HG03521 (cell line): ENCODE results near the gene FBLN1.

Source experiments
- ATAC-seq: cut with Tn5 transposase; IDR thresholded peaks from one replicate; pipeline ENCODE4 v1.9.1; 2021; ENCODE audit warnings: mild to moderate bottlenecking, moderate library complexity; ENCODE audit not compliant: unreplicated experiment

Gene FBLN1

DNA sequence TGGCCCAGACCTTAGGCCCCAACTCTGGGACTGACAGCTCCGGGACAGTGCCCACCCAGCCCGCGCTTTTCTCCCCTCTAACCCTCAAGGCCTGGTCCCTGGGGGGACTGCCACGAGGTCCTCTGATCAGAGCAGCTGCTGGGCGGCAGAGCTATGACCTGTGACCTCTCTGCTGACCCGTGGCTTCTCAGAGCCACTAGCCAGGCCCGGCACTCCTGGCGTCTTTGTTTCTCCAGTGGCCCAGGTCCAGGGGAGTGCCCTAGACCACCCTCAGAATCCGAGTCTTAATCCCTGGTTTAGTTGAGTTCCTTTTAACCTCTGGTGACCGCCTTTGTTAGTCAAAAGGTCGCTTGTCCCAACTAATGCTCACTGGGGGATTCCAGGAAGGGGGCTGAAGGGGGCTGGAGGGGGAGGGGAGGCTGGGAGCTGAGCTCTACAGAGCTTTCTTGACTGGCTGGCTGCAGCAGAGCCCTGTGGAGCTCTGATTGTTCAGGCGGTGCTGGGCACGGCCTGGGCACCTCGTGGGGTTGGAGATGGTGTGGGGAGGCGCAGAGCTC lies 1.2 kb downstream of the FBLN1 start:
- ATAC-seq: no peak

- no peak for ATAC-seq
Measured at GRCh38 chr22:45504373-45505341, 2.0 kb downstream of the FBLN1 start.

DNA sequence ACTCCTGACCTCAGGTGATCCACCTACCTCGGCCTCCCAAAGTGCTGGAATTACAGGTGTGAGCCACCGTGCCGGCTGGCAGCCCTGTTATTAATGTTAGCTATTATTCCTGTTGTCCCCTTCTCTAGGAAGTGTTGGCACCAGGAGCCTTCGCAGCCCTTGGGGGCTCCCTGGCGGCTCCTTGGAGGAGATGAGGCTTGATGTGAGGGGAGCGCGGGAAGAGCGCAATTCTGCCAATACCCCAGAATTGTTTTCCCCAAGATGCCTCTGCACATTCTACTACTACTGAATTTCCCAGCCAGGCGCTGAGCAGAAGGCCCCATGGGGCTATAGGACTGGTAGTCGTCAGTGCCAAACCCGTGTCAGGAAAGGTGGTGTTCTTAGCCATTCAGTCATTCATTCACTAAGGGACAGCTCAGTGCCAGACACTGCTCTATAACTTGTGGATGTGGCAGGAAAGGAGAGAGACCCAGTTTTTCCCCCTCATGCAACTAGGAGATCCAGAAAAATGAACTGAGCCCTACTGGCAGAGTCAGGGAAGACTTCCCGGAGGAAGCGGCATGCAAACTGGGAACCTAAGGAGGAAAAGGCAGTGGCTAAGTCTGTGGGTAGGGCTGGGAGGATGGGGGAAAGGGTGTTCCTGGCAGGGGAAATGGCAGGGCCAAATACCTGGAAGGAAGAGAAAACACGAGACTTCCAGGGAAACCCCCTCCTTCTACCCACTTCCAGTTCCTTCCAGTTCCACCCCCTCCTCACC lies 3.5 kb downstream of the FBLN1 start:
- no peak for ATAC-seq

GRCh38 chr22:45506816-45507360 lies 4.2 kb downstream of the FBLN1 start:
- no peak for ATAC-seq

DNA sequence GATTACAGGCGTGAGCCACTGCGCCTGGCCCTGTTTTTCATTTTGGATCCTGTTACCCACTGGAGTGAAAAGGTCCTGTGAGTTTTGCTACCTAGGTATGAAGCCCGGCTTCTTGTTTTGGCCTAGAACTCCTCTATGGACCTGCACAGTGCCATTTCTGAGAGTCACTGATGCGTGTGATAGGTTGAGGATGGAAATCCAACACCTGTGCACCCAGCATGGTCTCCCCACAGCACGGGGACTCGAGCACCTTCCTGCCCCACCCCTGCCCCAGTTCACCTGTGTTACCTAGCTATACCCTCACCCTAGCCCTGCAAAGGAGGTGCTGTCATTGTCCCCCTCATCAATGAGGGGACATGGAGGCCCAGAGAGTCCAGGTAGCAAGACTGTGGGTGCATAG lies 5.1 kb downstream of the FBLN1 start:
- no peak for ATAC-seq

DNA sequence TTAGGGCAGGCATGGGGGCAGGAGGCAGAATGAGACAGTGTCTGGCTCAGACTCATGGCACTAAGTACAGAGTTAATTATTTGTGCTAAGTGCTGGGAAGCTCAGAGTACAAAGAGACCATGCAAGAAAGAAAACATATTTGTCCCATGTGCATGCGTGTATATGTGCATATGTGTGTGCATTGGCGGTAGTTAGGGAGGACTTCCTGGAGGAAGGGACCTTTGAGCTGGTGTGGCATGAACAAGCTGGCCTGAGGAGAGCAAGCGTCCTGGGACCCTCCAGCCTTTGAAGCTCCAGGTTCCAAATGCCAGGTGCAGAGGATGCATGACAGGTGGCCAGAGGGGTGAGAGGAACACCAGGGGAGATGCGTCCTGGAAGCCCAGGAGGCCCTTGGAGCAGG lies 6.1 kb downstream of the FBLN1 start:
- ATAC-seq: no peak

DNA sequence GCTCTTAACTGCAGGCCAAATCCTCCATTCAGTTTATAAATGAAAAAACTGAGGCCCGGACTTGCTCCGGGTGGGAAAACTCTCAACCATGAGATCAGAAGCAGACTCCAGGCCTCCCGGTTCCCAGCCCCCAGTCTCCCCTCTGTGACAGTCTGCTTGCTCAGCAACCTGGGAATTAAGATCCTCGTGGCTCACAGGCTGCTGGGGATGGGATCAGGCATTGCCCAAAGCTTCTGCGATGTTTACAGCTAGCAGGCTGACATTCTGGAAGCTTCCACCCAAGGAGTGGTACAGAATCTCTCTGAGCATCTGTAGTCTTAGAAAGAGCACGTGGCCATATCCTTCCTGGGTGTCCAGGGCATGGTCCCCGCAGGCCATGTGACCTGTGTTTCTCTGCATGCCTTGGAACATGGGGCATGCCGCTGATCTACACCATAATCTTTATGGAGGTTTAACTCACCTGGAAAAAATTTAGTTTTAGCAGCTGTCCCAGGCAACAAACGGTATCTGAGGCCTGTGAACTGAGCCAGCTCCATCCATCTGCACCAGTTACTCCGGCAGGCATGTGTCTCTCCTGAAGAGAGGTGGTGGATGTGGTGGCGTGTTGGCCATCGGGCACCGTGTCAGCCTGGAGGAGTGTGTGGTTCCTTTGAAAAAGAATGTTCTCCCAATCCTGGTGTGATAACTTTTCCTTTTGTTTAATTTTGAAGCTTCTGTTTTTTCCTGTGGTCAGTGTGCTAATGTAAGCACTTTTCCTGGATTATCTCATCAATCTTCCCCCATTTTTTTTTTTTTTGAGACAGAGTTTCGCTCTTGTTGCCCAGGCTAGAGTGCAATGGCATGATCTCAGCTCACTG lies 7.9 kb downstream of the FBLN1 start:
- no peak for ATAC-seq

DNA sequence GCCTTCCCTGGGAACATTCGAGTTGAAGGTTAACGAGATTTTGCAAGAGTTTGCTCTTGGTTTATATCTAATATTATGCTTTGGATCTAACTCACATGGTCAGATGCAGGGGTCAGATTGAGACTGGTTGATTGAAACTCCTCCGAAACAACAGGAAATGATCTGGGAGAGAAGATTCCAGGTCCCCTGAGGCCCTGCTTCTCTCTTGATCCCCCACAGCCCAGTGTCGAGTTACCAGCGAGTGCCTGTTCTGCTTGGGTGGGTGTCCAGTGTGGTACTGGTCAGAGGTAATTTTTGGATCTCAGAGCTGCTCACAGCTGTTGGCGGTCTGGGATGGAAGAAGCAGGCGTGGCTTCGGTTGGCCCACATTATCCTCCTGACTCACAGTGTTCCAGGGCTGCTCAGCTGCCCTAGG lies 9.2 kb downstream of the FBLN1 start:
- ATAC-seq: no peak

DNA sequence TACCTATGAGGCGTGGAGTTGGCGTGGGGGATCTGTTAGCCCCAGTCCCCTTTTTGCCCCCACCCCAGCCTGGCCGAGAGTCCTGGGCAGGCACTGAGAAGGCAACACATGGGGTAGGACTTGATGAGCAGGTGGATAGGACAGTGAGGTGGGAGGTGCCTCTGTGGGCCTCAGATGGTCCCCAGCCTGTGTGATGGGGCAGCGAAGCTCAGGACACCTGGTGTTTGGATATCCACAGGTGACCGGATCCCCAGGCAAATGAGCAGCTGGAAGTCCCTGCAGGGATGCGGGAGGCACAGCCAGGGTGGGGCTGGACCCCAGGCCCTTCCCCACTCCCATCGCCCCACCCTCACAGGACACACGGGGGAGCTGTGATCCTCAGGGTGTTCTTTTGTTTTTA lies 9.7 kb downstream of the FBLN1 start:
- ATAC-seq: no peak

- ATAC-seq: no peak
Measured at GRCh38 chr22:45515676-45516075, 13.0 kb downstream of the FBLN1 start.

DNA sequence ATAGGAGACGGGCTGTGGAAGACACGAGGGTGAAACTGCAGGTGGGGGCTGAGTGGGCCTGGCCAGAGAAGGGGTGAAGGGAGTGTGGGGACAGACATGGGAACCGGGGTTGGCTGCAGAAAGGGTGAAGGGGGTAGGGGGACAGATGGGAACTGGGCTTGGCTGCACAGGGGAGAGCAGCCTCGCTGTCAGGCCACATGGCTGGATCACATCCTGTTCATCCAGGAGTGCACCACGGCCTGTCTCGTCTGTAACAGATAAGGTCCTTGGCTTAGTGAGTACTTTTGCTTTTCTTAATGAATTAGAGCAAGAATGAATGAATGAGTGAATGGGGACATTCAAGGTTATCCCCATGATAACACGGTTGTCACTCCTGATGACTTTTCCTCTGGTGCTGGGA lies 13.5 kb downstream of the FBLN1 start:
- no peak for ATAC-seq

- no peak for ATAC-seq
Measured at GRCh38 chr22:45516923-45517675, 14.4 kb downstream of the FBLN1 start.

GRCh38 chr22:45518136-45518535 lies 15.5 kb downstream of the FBLN1 start:
- ATAC-seq: no peak

DNA sequence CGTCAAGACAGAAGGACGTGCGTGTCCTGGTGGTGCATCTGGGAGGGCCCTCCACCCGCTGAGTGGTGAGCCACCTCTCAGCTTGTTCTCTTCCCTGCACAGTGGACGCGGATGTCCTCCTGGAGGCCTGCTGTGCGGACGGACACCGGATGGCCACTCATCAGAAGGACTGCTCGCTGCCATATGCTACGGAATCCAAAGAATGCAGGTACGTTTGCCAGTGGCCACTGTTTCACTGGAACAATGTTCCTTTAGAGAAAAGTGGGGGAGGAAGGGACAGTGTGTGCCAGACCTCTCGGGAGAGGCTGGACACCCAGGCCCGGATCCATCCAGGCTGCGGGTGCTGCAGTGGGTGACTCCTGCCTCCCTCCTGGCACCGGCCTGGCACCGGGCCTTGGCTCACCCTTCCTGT lies 15.9 kb downstream of the FBLN1 start:
- no peak for ATAC-seq

- ATAC-seq: no peak
Measured at GRCh38 chr22:45521178-45521577, 18.5 kb downstream of the FBLN1 start.

GRCh38 chr22:45522462-45522861 lies 19.8 kb downstream of the FBLN1 start:
- ATAC-seq: no peak

GRCh38 chr22:45524157-45524556 lies 21.5 kb downstream of the FBLN1 start:
- ATAC-seq: no peak

GRCh38 chr22:45524966-45525365 lies 22.3 kb downstream of the FBLN1 start:
- no peak for ATAC-seq

- no peak for ATAC-seq
Measured at GRCh38 chr22:45525480-45525879, 22.8 kb downstream of the FBLN1 start.

GRCh38 chr22:45526281-45526680 lies 23.6 kb downstream of the FBLN1 start:
- ATAC-seq: no peak
